Suppressor macrophage treated with lipopolysaccharide for 4 hours (primary cell): Measurements from ENCODE around the gene GNPDA2.
"Not testable (repeated sequence)": the region's sequence is repeated elsewhere in the genome, so short reads cannot be mapped to it uniquely, and the experiment has no call there.

ENCODE experiments used
- DNase-seq: peaks from one replicate; pipeline ENCODE4 v3.0.0-alpha.2; 2020

Gene GNPDA2

GRCh38 chr4:44726038-44726871 lies at the start of gene GNPDA2:
Gene GNPDA2, minus strand, starts transcription at chr4:44726556. Its CDS starts 4,349 bp downstream, at chr4:44722207.
- peak; percentile 95 for DNase-seq

GRCh38 chr4:44772340-44772739 lies 46.0 kb upstream of the GNPDA2 start:
- no peak for DNase-seq

- no peak for DNase-seq
These were observed 45.4 kb upstream of the GNPDA2 start for GRCh38 chr4:44771789-44772188.

- no peak for DNase-seq
These were observed 40.1 kb upstream of the GNPDA2 start for GRCh38 chr4:44766453-44766852.

DNA sequence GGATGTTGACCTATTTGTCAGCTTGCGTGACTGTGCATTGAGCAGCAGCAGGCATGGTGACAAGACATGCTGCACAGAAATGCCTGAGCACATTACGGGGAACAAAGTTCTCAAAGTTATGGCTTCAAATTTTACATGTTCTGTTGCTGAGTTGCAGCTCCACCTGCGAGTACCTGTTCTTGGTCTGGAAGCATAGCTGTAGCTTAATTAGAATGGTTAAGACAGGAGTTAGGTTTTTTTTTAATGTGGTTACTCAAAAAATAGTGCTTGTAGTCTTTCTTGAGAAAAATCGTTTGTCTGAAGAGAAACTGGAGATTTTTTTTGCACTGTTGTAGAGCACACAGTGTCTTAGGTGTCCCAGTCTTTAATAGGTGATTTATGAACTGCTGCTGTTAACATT lies 38.8 kb upstream of the GNPDA2 start:
- DNase-seq: no peak

GRCh38 chr4:44761306-44761705 lies 35.0 kb upstream of the GNPDA2 start:
- DNase-seq: no peak

GRCh38 chr4:44760142-44760898 lies 34.0 kb upstream of the GNPDA2 start:
- peak; percentile 59 for DNase-seq

DNA sequence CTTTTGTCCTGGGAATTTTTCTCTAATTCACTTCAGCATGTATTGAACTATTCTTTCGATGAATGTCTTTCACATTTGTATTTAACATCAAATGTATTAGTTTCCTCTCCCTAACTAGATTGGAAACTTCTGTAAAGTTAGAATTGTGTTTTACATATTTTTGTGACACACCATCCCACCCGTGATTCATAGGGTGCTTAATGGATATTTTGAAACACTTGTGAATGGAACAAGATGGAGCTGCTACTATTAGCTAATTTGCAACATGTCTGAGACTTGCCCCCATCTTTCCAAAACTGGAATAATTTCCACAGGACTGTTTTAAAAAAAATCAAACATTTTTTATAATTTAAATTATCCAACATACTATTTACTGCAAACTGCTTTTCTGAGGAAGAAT lies 30.2 kb upstream of the GNPDA2 start:
- no peak for DNase-seq

DNA sequence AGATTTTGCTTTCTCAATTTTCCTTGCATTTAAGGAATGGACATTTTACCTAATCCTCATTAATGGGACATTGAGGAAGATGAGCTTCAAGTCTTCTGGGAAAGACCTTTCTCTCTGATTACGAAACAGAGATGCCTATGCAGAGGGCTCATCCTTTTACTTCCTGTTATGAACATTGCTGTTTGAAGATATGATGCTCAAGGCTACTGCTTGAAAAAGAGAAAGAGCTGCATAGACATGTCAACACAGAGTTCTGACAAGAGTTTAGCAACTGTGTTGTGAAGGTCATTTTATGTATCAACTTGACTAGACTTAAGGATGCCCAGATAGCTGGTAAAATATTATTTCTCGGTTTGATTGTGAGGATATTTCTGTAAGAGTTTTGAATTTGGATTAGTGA lies 13.8 kb upstream of the GNPDA2 start:
- DNase-seq: no peak

DNA sequence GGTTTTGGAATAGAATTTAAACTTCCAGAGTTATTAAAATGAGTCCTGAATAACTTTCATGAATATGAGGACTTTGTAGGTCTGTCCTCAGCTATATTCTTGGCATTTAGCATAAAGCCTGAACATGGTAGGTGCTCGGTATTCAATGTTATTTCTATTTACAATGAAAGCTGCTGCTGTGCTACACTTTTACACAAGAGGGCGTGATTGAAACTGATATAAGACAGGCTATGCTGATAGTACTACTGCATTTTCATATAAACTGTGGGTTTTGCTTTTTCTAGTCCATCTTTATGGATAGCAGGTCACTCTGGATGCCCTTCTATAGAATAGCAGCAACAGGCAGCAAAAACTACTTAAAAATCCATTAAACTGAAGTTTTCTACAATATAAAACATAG lies 12.3 kb upstream of the GNPDA2 start:
- DNase-seq: no peak

- DNase-seq: no peak
These were observed 10.5 kb upstream of the GNPDA2 start for GRCh38 chr4:44736900-44737299.

DNA sequence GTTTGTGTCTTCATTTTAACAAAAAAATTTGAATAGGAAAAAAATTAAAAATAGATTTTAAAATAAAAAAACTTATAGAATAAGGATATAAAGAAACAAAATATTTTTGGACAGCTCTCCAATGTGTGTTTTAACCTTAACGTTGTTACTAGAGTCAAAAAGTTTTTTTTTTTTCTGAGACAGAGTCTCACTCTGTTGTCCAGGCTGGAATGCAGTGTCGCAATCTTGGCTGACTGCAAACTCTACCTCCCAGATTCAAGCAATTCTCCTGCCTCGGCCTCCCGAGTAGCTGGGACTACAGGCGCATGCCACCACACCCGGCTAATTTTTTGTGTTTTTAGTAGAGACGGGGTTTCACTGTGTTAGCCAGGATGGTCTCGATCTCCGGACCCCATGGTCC lies 2.3 kb upstream of the GNPDA2 start:
- not testable (repeated sequence) for DNase-seq

DNA sequence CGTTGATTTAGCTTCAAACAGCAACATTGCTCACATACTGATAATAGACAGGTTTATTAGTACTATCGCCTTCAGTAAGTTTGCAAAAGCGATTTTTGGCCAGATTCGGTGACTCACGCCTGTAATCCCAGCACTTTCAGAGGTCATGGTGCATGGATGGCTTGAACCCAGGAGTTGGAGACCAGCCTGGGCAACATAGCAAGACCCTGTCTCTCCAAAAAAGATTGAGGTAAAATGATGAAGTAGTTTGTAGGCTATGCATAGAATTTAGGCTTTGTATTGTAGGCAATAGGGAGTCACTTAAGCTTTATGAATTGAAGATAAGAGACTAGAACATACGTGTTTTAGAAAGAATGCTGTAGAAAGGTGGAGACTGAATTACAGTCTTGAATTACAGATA lies 1.1 kb upstream of the GNPDA2 start:
- no peak for DNase-seq

- no peak for DNase-seq
These were observed 674 bp downstream of the GNPDA2 start for GRCh38 chr4:44725726-44726037.

DNA sequence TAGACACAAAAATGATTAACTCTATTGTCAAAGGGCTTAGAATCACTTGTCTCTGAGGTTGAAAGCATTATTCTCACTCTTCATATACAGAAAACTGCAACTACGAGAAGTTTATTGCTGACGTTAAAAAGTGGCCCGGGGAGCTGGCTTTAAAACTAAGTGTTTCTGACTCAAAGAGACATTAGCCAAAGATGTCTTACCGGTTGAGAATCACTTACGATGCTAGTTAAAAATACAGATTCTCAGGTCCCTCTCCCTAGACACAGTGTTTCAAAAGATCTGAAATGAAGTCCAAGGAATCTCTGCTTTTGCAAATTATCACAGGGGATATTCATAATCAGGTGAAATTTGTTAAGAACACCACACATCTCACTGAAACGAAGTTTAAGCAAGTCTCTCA lies 1.2 kb downstream of the GNPDA2 start:
- DNase-seq: no peak

- no peak for DNase-seq
These were observed 4.4 kb downstream of the GNPDA2 start for GRCh38 chr4:44722001-44722400.

- no peak for DNase-seq
These were observed 6.0 kb downstream of the GNPDA2 start for GRCh38 chr4:44720371-44720770.

DNA sequence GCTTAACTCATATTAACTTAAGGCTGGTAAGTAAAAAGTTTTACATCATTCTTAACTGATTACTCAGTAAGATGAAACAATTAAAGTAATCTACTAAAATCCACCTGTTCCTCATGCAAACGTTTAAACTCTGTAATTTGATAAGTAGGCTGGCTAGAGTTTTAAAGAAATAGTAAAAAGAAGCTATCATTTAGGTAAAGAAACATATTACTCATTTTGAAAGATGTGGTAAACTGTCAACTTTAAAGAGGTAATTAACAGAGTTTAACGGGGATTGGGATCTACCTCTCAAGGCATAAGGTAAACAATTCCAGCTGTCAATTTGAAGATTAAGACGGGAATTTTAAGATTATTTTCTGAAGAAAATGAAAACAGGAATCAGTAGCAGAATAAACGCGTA lies 9.8 kb downstream of the GNPDA2 start:
- no peak for DNase-seq

DNA sequence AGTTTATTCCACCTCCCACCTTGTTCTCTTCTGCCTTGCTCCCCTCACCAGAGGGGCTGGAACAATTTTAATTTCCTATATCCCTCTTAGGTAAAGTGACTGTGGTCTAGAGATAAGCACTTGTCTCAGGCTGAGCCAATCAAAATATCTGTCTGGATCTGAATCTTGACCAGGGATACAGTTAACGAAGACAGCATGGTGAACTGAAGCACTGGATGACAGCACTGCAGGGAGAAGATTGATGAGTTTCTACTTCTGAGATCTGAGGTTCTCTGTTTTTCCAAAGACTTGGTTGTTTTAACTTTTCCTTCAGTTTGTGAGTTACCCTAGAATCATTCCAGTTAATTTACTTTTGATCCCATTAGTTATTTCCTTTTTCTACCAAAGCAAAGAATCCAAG lies 13.2 kb downstream of the GNPDA2 start:
- DNase-seq: no peak

GRCh38 chr4:44704673-44705072 lies 21.7 kb downstream of the GNPDA2 start:
- no peak for DNase-seq

DNA sequence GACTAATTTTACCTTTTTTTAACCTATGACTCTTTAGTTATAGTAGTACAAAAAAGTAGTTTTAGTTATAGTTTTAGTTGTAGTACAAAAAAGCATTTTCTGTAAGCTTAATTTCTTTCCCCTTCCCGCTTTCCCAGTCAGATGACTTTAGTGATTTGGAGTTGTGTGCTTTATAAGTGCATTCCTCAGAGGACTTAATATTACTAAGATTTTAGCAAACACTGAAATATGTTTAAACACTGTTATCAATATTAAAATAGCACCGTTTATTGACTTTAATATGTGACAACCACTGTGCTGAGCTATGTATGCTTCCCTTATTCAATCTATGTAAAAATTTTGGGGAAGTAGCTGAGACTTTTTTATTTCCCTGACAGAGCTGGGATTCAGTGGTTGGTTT lies 25.3 kb downstream of the GNPDA2 start:
- no peak for DNase-seq

DNA sequence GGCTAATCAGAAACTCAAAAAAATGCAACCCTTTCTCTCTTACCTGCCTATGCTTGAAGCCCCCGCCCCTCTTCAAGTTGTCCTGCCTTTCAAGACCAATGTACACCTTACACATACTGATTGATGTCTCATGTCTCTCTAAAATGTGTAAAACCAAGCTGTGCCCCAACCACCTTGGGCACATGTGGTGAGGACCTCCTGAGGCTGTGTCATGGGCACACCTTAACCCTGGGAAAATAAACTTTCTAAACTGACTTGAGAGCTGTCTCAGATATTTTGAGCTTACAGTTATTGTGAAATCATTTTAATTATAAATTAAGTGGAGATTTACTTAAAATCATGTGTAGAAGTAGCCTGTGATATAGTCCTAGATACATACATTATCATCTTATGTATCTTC lies 25.9 kb downstream of the GNPDA2 start:
- DNase-seq: no peak

DNA sequence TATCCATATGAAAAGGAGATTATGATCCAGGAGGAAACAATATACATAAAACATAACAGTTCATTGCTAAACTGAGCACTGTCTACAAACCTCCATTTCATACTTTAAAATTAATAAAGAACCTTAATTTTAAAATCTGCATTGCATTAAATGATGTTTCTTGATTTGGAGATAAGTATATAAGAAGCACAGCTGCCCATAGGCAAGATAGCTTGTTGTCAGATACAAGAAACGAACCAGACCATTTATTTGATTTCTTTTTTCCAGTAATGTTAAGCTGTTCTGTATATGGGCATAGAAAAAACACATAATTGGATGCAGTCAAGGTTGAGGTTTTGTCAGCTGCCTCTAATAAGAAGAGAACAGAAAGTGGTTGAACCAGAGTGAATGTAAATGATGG lies 41.7 kb downstream of the GNPDA2 start:
- no peak for DNase-seq

DNA sequence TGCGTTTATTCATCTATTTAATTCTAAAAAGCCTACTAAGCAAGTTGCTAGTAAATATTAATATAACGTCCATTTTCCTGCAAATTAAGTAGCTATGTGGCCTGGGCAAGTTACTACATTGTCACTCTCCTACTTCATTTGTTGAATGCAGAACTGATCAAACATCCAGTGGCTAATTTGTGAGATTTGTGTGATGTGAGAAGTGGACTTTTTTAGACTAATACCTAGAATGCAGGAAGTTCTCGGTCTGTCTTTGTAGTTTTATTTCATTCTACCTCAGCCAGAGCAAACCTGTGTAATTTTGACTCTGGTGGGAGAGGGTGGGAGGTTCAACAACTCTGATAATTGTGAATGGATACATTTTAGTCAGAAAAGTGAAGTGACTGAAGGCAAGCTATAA lies 47.3 kb downstream of the GNPDA2 start:
- DNase-seq: peak; percentile 12
